ENCODE measurements around the gene TSHZ1. TPM values are rescaled to one million over a fixed set of nuclear protein-coding genes. Genes with fewer than 3 reads are reported as not detected.

The TSHZ1 gene
- total and polyA plus RNA-seq, 2 of the 8 experiments (the other 6 are each of a cell fraction or from before 2014, with no cell fraction given) = 0.03 to 0.32 TPM

- no peak for DNase-seq (ENCODE audit: low read depth in 1 of 2, low spot score in 2 of 2)
- POLR2A ChIA-PET (ENCODE audit: partially characterized antibody) = no interaction called here
- H4K91ac ChIP-seq (replicated peaks; ENCODE audit: insufficient read length, low read length) = no peak overlapping the region
- H3K23me2 ChIP-seq (ENCODE audit: low read depth, low read length) = no peaks in the 10 kb centered on the region
- no peak overlapping the region for H3K18ac ChIP-seq (ENCODE audit: extremely low read depth, low read length)
- no peak overlapping the region for H2BK20ac ChIP-seq (ENCODE audit: low read length)
- H2BK15ac ChIP-seq (ENCODE audit: low read length) = no peak overlapping the region
- H3K4me1 ChIP-seq (replicated peaks in 1 of 4; ENCODE audit: control insufficient read depth in 3 of 4, insufficient read depth in 4 of 4, low read length in 3 of 4) = 0 out of 7 replicates have a peak, but pooled peaks cover 0 to 2% (median 0%) of the 10 kb centered on the region in 4 experiments
- H2BK120ac ChIP-seq (replicated peaks; ENCODE audit: low read depth, low read length) = no peak overlapping the region
- FAIRE-seq = no peak
- H2AFZ ChIP-seq (ENCODE audit: low read length) = no peak overlapping the region
- no peak overlapping the region for H2BK12ac ChIP-seq (ENCODE audit: low read depth, low read length)
- CTCF ChIA-PET (ENCODE audit: partially characterized antibody) = no interaction called here
- no peak overlapping the region for H3K4ac ChIP-seq (replicated peaks; ENCODE audit: insufficient read length, low read depth, low read length)
- H2BK5ac ChIP-seq (ENCODE audit: low read depth, low read length) = no peak overlapping the region
- TF ChIP-seq ZNF274 (IDR thresholded peaks at IDR 0.05; ENCODE audit: borderline replicate concordance, extremely low read depth, low read length) (no peak), EZH2 (IDR thresholded peaks at IDR 0.05; ENCODE audit: low read depth, low read length, severe bottlenecking) (no peak), JUN (IDR thresholded peaks at IDR 0.05; ENCODE audit: low read depth, low read length) (no peak), SIRT6 (IDR thresholded peaks at IDR 0.05; ENCODE audit: low read length) (no peak), TBP (IDR thresholded peaks at IDR 0.05; ENCODE audit: low read depth, low read length) (no peak), NRF1 (IDR thresholded peaks at IDR 0.05; ENCODE audit: low read depth, low read length) (no peak)
- no peak overlapping the region for H3K4me2 ChIP-seq (ENCODE audit: insufficient read depth in 1 of 2, low read depth in 2 of 2, low read length in 2 of 2)
- H3K27ac ChIP-seq (ENCODE audit: low read depth, low read length) = no peak overlapping the region
- no peak overlapping the region for H2AK5ac ChIP-seq (ENCODE audit: low read depth, low read length)
- H3K14ac ChIP-seq (ENCODE audit: insufficient read length) = no peak overlapping the region
- H4K20me1 ChIP-seq (replicated peaks in 1 of 2; ENCODE audit: control insufficient read depth in 1 of 2, insufficient read depth in 2 of 2, low read length in 2 of 2) = no peaks in the 10 kb centered on the region
- H3K79me2 ChIP-seq (ENCODE audit: control insufficient read depth in 1 of 2, insufficient read depth in 2 of 2, low read length in 2 of 2) = no peaks in the 10 kb centered on the region
- no peak overlapping the region for H3K9ac ChIP-seq (replicated peaks in 1 of 4; ENCODE audit: extremely low read depth in 1 of 4, low read depth in 3 of 4, low read length in 3 of 4)
- H4K5ac ChIP-seq (ENCODE audit: insufficient read length, low read depth, low read length) = no peak overlapping the region
- no peak overlapping the region for H3K4me3 ChIP-seq (ENCODE audit: extremely low read depth in 1 of 4, insufficient read depth in 2 of 4, low read depth in 3 of 4, low read length in 4 of 4)
- no peak overlapping the region for H4K8ac ChIP-seq (ENCODE audit: extremely low read depth, insufficient read depth, low read length)
- H3K9me3 ChIP-seq (ENCODE audit: insufficient read depth in 2 of 2, low read depth in 1 of 2, low read length in 1 of 2) = no peaks in the 10 kb centered on the region
- H3K27me3 ChIP-seq (replicated peaks in 1 of 4; ENCODE audit: control insufficient read depth in 3 of 4, extremely low read depth in 1 of 4, insufficient read depth in 3 of 4, low read length in 3 of 4) = no peaks in the 10 kb centered on the region
- H3K36me3 ChIP-seq (ENCODE audit: control insufficient read depth in 2 of 4, insufficient read depth in 4 of 4, low read length in 3 of 4) = no peaks in the 10 kb centered on the region
- WGBS, 2 experiments (ENCODE audit: extremely low coverage in 1 of 2, insufficient coverage in 1 of 2, insufficient read length in 1 of 2, insufficient replicate concordance in 2 of 2, low coverage in 1 of 2, low lambda C conversion rate in 2 of 2, missing lambda C conversion rate in 1 of 2) = 97% methylated on average over 3 of the region's 3 CpGs; no CpG with 5 or more reads in 1 of the 2 experiments
- H3K56ac ChIP-seq (replicated peaks; ENCODE audit: insufficient read length, low read depth, low read length) = no peak overlapping the region
- H3K23ac ChIP-seq (ENCODE audit: insufficient read length) = no peak overlapping the region
- no peaks in the 10 kb centered on the region for H3K79me1 ChIP-seq (ENCODE audit: low read depth, low read length)
These were observed 48.1 kb upstream of the TSHZ1 start for GRCh38 chr18:75162467-75162866.
